ENCODE measurements around the gene SCNN1B. TPM values are rescaled to one million over a fixed set of nuclear protein-coding genes. Genes with fewer than 3 reads are reported as not detected.

Gene SCNN1B
- total RNA-seq, 2 experiments from 2014 or later = not detected

- H3K36me3 ChIP-seq (ENCODE audit: insufficient read depth, low read length) = peaks cover 84% of the 10 kb centered on the region
- H3K4me3 ChIP-seq (ENCODE audit: low read length) = no peak overlapping the region
- no peaks in the 10 kb centered on the region for H3K4me1 ChIP-seq (ENCODE audit: insufficient read depth, low read length)
- no peak overlapping the region for H3K27ac Mint-ChIP-seq
- no peaks in the 10 kb centered on the region for H3K9me3 Mint-ChIP-seq
- H3K27me3 Mint-ChIP-seq = no peaks in the 10 kb centered on the region
- DNase-seq = no peak
- H3K4me3 Mint-ChIP-seq = no peak overlapping the region
- no peak for TF ChIP-seq CTCF (IDR thresholded peaks at IDR 0.05)
- no peaks in the 10 kb centered on the region for H3K4me1 Mint-ChIP-seq (ENCODE audit: low read depth)
- no peaks in the 10 kb centered on the region for H3K27me3 ChIP-seq (ENCODE audit: control insufficient read depth in 1 of 2, insufficient read depth in 2 of 2, low read length in 2 of 2)
- no peaks in the 10 kb centered on the region for H3K9me3 ChIP-seq (ENCODE audit: control insufficient read depth in 1 of 2, insufficient read depth in 1 of 2, low read length in 2 of 2)
- intact Hi-C loops (cut with DNase I, micrococcal nuclease) = no loop called here
- ChIA-PET POLR2A (no interaction called here), CTCF (no interaction called here)
- peaks cover 90% of the 10 kb centered on the region for H3K36me3 Mint-ChIP-seq (ENCODE audit: low read depth)
- ATAC-seq (ENCODE audit: poor library complexity) = no peak
- H3K27ac ChIP-seq (ENCODE audit: low read depth in 1 of 2, low read length in 2 of 2) = no peak overlapping the region
Observed at GRCh38 chr16:23401139-23401538, 99.0 kb downstream of the SCNN1B start.

GRCh38 chr16:23402100-23402499, 100.0 kb downstream of the SCNN1B start:
- H3K36me3 ChIP-seq (ENCODE audit: insufficient read depth, low read length) = peaks cover 85% of the 10 kb centered on the region
- no peak overlapping the region for H3K27ac ChIP-seq (ENCODE audit: low read depth in 1 of 2, low read length in 2 of 2)
- CTCF ChIA-PET = no interaction called here
- no peaks in the 10 kb centered on the region for H3K9me3 Mint-ChIP-seq
- H3K36me3 Mint-ChIP-seq (ENCODE audit: low read depth) = peaks cover 92% of the 10 kb centered on the region
- no peaks in the 10 kb centered on the region for H3K27me3 ChIP-seq (ENCODE audit: control insufficient read depth in 1 of 2, insufficient read depth in 2 of 2, low read length in 2 of 2)
- ATAC-seq (ENCODE audit: poor library complexity) (no peak), DNase-seq (no peak)
- no peak overlapping the region for H3K27ac Mint-ChIP-seq
- POLR2A ChIA-PET = no interaction called here
- no peak for TF ChIP-seq CTCF (IDR thresholded peaks at IDR 0.05)
- no peak overlapping the region for H3K4me3 Mint-ChIP-seq
- H3K4me1 ChIP-seq (ENCODE audit: insufficient read depth, low read length) = no peaks in the 10 kb centered on the region
- no peaks in the 10 kb centered on the region for H3K9me3 ChIP-seq (ENCODE audit: control insufficient read depth in 1 of 2, insufficient read depth in 1 of 2, low read length in 2 of 2)
- H3K27me3 Mint-ChIP-seq = no peaks in the 10 kb centered on the region
- intact Hi-C loops (cut with DNase I, micrococcal nuclease) = no loop called here
- no peaks in the 10 kb centered on the region for H3K4me1 Mint-ChIP-seq (ENCODE audit: low read depth)
- no peak overlapping the region for H3K4me3 ChIP-seq (ENCODE audit: low read length)

- no peak overlapping the region for H3K4me3 Mint-ChIP-seq
- ATAC-seq (ENCODE audit: poor library complexity) (no peak), DNase-seq (no peak)
- H3K4me1 Mint-ChIP-seq (ENCODE audit: low read depth) = no peaks in the 10 kb centered on the region
- H3K36me3 Mint-ChIP-seq (ENCODE audit: low read depth) = peaks cover 90% of the 10 kb centered on the region
- H3K9me3 ChIP-seq (ENCODE audit: control insufficient read depth in 1 of 2, insufficient read depth in 1 of 2, low read length in 2 of 2) = no peaks in the 10 kb centered on the region
- H3K36me3 ChIP-seq (ENCODE audit: insufficient read depth, low read length) = peaks cover 81% of the 10 kb centered on the region
- no peaks in the 10 kb centered on the region for H3K27me3 Mint-ChIP-seq
- H3K27ac ChIP-seq (ENCODE audit: low read depth in 1 of 2, low read length in 2 of 2) = no peak overlapping the region
- ChIA-PET CTCF (interaction anchor here (1.1 kb wide), 1 partner anchor 32 kb away, joined by 3 read pairs; no protein-coding TSS in a partner anchor), POLR2A (no interaction called here)
- H3K4me3 ChIP-seq (ENCODE audit: low read length) = no peak overlapping the region
- intact Hi-C loops (cut with DNase I, micrococcal nuclease) = no loop called here
- TF ChIP-seq CTCF (IDR thresholded peaks at IDR 0.05) = no peak
- no peak overlapping the region for H3K27ac Mint-ChIP-seq
- no peaks in the 10 kb centered on the region for H3K4me1 ChIP-seq (ENCODE audit: insufficient read depth, low read length)
- no peaks in the 10 kb centered on the region for H3K9me3 Mint-ChIP-seq
- no peaks in the 10 kb centered on the region for H3K27me3 ChIP-seq (ENCODE audit: control insufficient read depth in 1 of 2, insufficient read depth in 2 of 2, low read length in 2 of 2)
Observed at GRCh38 chr16:23403547-23403946, 101.4 kb downstream of the SCNN1B start.
